ENCODE results near the gene SUMO1. TPM values are rescaled to one million over a fixed set of nuclear protein-coding genes. Genes with fewer than 3 reads are reported as not detected.

SUMO1 gene
- total and polyA plus RNA-seq, 10 of the 15 experiments (the other 5 are each of a cell fraction or from before 2014, with no cell fraction given) = 105 to 458 (median 199) TPM

Small RNA genes lying within 50 kb of the gene (small RNA-seq; reads per million reads assigned to genes)
- gene AC079354.2 (not detected), gene RF00575 (not detected), gene SNORD70 (282 reads per million, percentile 99 among the genes with 10 or more reads in this experiment)

Other genes with a start within 250 kb of the SUMO1 start
- gene FZD7, start 204.7 kb downstream of the SUMO1 start, total RNA-seq (2014; rRNA removed) = 1.5 TPM in 2 replicates
- gene FZD7, start 204.7 kb downstream of the SUMO1 start, total RNA-seq (2014; rRNA removed; fragmentation: Illumina TruSeq; extraction: Trizol) = 0.64 and 0.76 TPM in 2 replicates
- gene FZD7, start 204.7 kb downstream of the SUMO1 start, total RNA-seq (2021) = 2.4 and 2.6 TPM in 2 replicates
- gene FZD7, start 204.7 kb downstream of the SUMO1 start, polyA plus RNA-seq (2011; rRNA removed) = 0.42 and 0.50 TPM in 2 replicates
- 0.75 and 1.3 TPM in 2 replicates for gene FZD7, start 204.7 kb downstream of the SUMO1 start, polyA plus RNA-seq (2014; fragmentation: Illumina TruSeq; extraction: Trizol)
- gene FZD7, start 204.7 kb downstream of the SUMO1 start, polyA plus RNA-seq (2014; fragmentation: Nextera tagmentation; extraction: Ambion mirVana) = under 1 TPM; 0.24 to 0.47 TPM
- gene FZD7, start 204.7 kb downstream of the SUMO1 start, polyA plus RNA-seq (2014; rRNA removed) = 1.1 and 1.3 TPM in 2 replicates
- gene FZD7, start 204.7 kb downstream of the SUMO1 start, polyA plus RNA-seq (2016; fragmentation: Nextera tagmentation; extraction: Ambion mirVana) = under 1 TPM; 0.47 to 0.88 TPM
- not detected in 2 replicates for gene KIAA2012, start 165.3 kb downstream of the SUMO1 start, total RNA-seq (2014; rRNA removed)
- gene KIAA2012, start 165.3 kb downstream of the SUMO1 start, total RNA-seq (2014; rRNA removed; fragmentation: Illumina TruSeq; extraction: Trizol) = not detected in 2 replicates
- gene KIAA2012, start 165.3 kb downstream of the SUMO1 start, total RNA-seq (2021) = not detected in 2 replicates
- 0.04 TPM in 1 of 2 replicates, not detected in the other for gene KIAA2012, start 165.3 kb downstream of the SUMO1 start, polyA plus RNA-seq (2011; rRNA removed)
- gene KIAA2012, start 165.3 kb downstream of the SUMO1 start, polyA plus RNA-seq (2014; fragmentation: Illumina TruSeq; extraction: Trizol) = not detected in 2 replicates
- not detected for gene KIAA2012, start 165.3 kb downstream of the SUMO1 start, polyA plus RNA-seq (2014; fragmentation: Nextera tagmentation; extraction: Ambion mirVana)
- not detected in 2 replicates for gene KIAA2012, start 165.3 kb downstream of the SUMO1 start, polyA plus RNA-seq (2014; rRNA removed)
- under 1 TPM in 1 of 2 experiments, not detected in 1; 0.03 TPM for gene KIAA2012, start 165.3 kb downstream of the SUMO1 start, polyA plus RNA-seq (2016; fragmentation: Nextera tagmentation; extraction: Ambion mirVana)
- gene NOP58, start 27.2 kb upstream of the SUMO1 start, total RNA-seq (2014; rRNA removed) = 131 and 137 TPM in 2 replicates
- gene NOP58, start 27.2 kb upstream of the SUMO1 start, total RNA-seq (2014; rRNA removed; fragmentation: Illumina TruSeq; extraction: Trizol) = 200 and 210 TPM in 2 replicates
- gene NOP58, start 27.2 kb upstream of the SUMO1 start, total RNA-seq (2021) = 137 and 142 TPM in 2 replicates
- 137 and 221 TPM in 2 replicates for gene NOP58, start 27.2 kb upstream of the SUMO1 start, polyA plus RNA-seq (2011; rRNA removed)
- gene NOP58, start 27.2 kb upstream of the SUMO1 start, polyA plus RNA-seq (2014; fragmentation: Illumina TruSeq; extraction: Trizol) = 224 and 268 TPM in 2 replicates
- gene NOP58, start 27.2 kb upstream of the SUMO1 start, polyA plus RNA-seq (2014; fragmentation: Nextera tagmentation; extraction: Ambion mirVana) = 100 to 1,000 TPM; 317 to 327 TPM
- gene NOP58, start 27.2 kb upstream of the SUMO1 start, polyA plus RNA-seq (2014; rRNA removed) = 133 and 157 TPM in 2 replicates
- 100 to 1,000 TPM; 259 to 273 TPM for gene NOP58, start 27.2 kb upstream of the SUMO1 start, polyA plus RNA-seq (2016; fragmentation: Nextera tagmentation; extraction: Ambion mirVana)
- 6.0 and 7.0 TPM in 2 replicates for gene BMPR2, start 137.7 kb upstream of the SUMO1 start, total RNA-seq (2014; rRNA removed)
- gene BMPR2, start 137.7 kb upstream of the SUMO1 start, total RNA-seq (2014; rRNA removed; fragmentation: Illumina TruSeq; extraction: Trizol) = 9.3 and 10.4 TPM in 2 replicates
- 15.6 and 15.7 TPM in 2 replicates for gene BMPR2, start 137.7 kb upstream of the SUMO1 start, total RNA-seq (2021)
- gene BMPR2, start 137.7 kb upstream of the SUMO1 start, polyA plus RNA-seq (2011; rRNA removed) = 33.0 and 34.5 TPM in 2 replicates
- gene BMPR2, start 137.7 kb upstream of the SUMO1 start, polyA plus RNA-seq (2014; fragmentation: Illumina TruSeq; extraction: Trizol) = 14.8 and 19.5 TPM in 2 replicates
- 1 to 10 TPM; 2.4 to 3.4 TPM for gene BMPR2, start 137.7 kb upstream of the SUMO1 start, polyA plus RNA-seq (2014; fragmentation: Nextera tagmentation; extraction: Ambion mirVana)
- 5.9 and 6.1 TPM in 2 replicates for gene BMPR2, start 137.7 kb upstream of the SUMO1 start, polyA plus RNA-seq (2014; rRNA removed)
- 1 to 10 TPM; 6.5 to 7.8 TPM for gene BMPR2, start 137.7 kb upstream of the SUMO1 start, polyA plus RNA-seq (2016; fragmentation: Nextera tagmentation; extraction: Ambion mirVana)